Glomerular endothelial cell (primary cell): ENCODE results near the gene NOVA2. TPM values are rescaled to one million over a fixed set of nuclear protein-coding genes. Genes with fewer than 3 reads are reported as not detected.

Experiments
- DNase-seq: peaks from one replicate; pipeline ENCODE4 v3.0.0-alpha.2; 2011; ENCODE audit warnings: low read depth, low spot score; ENCODE audit errors: extremely low read depth
- total RNA-seq: library from RNA; depleted of rRNA; stranded (reverse); fragments of >200 nt; gene quantifications from 2 replicates; pipeline ENCODE4 v1.2.3, GENCODE V29; 2015

Gene NOVA2, protein sequence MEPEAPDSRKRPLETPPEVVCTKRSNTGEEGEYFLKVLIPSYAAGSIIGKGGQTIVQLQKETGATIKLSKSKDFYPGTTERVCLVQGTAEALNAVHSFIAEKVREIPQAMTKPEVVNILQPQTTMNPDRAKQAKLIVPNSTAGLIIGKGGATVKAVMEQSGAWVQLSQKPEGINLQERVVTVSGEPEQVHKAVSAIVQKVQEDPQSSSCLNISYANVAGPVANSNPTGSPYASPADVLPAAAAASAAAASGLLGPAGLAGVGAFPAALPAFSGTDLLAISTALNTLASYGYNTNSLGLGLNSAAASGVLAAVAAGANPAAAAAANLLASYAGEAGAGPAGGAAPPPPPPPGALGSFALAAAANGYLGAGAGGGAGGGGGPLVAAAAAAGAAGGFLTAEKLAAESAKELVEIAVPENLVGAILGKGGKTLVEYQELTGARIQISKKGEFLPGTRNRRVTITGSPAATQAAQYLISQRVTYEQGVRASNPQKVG
- total RNA-seq, result 11.8 and 23.2 TPM in 2 replicates

GRCh38 chr19:45973553-45974338, at the start of gene NOVA2:
Gene NOVA2 (minus strand): TSS chr19:45973865. CDS start chr19:45973351, 514 bp downstream.
- no peak for DNase-seq

DNA sequence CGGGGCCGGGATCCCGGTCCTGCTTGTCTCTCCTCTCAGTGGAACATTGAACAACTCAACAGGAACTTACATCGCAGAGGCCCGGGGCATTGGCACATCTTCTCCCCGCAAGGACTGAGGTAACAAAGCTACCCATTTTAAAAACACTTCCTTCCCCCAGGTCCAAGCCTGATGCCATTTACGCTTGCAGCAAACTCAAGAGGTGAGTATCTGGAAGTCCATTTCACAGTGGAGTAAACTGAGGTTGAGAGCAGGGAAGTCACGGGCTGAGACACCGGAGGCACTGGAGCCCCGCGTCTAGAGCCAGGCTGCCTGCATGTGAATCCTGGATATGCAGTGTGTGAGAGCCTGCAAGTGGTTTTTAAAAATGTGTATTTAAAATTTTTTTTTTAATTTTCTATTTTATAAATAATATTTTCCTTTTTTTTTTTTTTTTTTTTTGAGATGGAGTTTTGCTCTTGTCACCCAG, 49.7 kb upstream of the NOVA2 start:
- no peak for DNase-seq

- DNase-seq, result no peak
These were observed 49.0 kb upstream of the NOVA2 start, which contains the start of gene PGLYRP1 for GRCh38 chr19:46022431-46023310. Gene PGLYRP1 (minus strand): TSS chr19:46023053. CDS start chr19:46023021, 32 bp downstream.

DNA sequence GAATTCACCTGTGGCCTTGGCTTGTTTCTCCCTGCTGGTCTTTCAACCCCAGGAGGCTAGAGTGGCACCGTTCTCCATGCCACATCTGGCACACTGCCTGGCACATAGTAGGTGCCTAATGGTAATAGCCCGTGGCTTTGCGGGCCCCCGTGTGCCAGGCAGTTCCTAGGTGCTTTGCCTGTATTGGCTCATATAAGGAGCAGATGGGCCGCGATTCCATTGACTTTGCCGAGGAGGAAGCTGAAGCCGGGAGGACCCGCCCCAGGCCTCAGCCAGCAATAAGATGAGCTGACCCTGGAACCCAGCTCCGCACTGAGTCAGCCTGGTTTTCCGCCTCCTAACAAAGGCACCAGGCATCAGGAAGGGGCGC, 48.4 kb upstream of the NOVA2 start:
- no peak for DNase-seq

DNA sequence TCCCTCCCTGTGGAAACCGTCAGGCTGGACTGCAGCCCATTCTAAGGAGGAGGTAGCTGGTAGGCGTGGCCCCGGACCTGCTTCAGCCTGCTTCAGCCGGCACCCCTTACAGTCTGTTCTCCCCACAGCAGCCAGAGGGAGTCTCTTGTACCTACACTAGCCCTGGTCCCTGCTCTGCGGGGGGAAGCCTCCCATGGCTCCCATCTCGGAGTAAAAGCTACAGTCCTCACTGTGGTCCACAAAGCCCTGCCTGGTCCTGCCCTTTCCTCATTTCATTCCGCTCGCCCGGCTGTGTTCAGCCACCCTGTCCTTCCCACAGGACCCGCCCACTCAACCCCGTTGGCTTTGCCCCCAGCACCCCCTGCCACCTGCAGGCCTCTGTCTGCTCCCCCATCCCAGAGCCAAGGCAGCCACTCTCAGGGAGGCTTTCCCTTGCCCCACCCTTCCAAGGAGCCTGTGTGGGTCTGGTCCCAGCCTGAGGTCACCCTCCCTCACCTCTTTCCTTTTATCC, 47.9 kb upstream of the NOVA2 start:
- DNase-seq, result no peak

DNA sequence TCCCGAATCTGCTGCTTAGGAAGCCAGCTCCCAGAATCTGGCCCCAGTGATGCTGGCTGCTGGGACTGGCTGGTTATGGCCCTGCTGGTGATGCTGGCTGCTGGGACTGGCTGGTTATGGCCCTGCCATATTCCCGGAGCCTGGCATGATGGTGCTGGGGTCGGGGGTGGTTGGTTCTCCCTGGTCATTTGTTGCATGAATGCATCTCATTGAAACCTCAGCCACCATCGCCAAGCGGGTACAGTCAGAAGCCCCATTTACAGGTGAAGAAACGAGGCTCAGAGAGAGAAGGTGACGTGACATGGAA, 47.1 kb upstream of the NOVA2 start:
- no peak for DNase-seq

GRCh38 chr19:46019270-46019669, 45.6 kb upstream of the NOVA2 start:
- DNase-seq, result no peak

DNA sequence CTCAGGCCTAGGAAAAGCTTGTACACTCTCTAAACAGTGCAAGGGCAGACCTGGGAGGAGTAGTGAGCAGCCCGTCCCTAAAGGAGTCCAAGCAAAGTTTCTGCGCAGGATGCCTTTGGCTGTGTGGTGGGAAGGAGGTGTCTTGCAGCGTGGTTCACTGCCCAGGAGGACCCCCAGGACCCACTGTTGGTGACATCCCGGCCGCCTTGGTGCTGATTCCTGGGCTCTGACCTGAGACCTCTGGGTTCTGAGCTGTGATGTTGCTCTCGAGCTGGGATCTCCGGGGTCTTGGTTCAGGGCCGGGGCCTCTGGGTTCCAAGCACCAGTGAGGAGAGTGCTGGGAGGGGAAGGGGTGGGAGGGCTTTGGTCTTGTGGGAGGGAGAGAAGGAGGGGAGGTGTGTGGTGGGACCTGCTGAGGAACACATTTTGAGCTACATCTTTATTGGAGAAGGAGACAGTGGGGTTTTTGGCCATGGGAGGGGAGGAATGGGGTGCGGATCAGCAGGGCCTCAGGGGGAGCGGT, 45.1 kb upstream of the NOVA2 start:
- no peak for DNase-seq

- no peak for DNase-seq
These were observed 44.4 kb upstream of the NOVA2 start for GRCh38 chr19:46017874-46018675.

DNA sequence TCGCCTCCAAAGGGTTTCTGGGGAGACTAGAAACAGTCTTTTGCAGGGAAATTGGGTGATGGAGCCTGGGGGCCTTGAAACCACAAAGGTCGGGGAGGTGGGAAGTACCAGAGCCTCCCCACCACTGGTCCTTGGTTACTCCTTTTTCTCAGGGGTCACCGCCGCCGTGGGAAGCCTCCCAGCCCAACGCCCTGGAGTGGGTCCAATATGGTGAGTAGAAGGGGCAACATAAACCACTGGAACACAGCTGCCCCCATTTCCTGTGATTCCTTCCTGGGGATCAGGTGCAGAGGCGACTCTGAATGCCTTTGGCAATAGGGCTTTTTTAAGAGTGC, 43.4 kb upstream of the NOVA2 start:
- DNase-seq, result no peak

- DNase-seq, result no peak
These were observed 42.9 kb upstream of the NOVA2 start for GRCh38 chr19:46016426-46017094.

DNA sequence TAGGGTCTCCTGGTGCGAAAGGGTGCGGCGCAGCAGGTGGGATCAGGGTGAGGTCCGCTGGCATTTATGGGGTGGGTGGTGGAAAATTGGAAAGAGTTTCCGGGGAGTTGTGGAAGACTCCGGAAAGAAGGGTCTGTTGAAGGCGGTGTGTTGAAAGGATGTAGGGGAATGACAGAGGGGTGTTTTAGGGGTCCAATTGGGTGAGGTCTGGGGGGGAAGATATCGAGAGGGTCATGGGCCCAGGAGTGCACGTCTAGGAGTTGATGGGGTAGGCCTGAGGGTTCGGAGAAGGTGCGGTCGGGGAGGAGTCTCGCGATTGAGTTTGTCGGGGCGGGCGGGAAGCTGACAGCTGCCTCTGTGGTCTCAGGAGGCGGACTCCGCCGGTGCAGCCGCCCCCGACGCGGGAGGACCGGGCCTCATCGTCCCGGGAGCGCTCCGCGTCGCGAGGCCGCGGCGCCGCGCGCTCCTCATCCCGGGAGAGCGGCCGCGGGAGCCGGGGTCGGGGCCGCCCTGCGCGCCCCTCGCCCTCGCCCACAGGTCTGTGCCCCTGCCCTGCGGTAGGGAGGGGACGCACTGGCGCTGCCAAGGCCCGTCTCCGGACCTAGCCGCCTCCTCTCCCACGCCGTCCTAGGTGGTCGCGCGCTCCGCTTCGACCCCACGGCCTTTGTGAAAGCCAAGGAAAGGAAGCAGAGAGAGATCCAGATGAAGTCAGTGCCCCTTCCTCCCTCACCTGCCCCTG, 42.2 kb upstream of the NOVA2 start:
- no peak for DNase-seq

DNA sequence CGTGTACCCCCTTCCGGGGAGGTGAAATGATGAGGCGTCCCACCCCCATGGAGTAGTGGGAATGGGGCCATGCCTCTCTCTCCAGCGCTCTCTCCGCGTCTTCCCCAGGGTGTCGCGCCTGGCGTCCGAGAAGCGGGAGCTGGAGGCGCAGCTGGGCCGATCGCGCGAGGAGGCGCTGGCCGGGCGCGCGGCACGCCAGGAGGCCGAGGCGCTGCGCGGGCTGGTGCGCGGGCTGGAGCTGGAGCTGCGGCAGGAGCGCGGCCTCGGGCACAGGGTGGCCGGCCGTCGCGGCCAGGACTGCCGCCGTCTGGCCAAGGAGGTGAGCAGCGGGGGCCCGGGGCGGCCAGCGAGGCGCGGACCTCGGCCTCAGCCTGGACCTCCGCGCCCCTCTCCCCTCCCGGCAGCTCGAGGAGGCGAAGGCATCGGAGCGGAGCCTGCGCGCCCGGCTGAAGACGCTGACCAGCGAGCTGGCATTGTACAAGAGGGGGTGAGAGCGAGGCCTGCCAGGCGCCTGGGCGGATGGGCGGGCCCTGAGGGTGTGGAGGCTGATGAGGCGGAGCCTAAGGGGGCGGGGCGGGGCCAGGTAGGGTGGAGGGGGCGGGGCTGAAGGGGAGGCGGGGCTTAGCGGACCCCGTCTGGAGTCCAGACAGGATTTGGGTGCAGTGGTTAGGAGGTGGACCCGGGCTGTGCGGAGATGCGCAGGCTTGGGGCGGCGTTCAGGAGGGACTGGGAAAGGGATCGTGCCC, 41.4 kb upstream of the NOVA2 start:
- DNase-seq, result no peak

DNA sequence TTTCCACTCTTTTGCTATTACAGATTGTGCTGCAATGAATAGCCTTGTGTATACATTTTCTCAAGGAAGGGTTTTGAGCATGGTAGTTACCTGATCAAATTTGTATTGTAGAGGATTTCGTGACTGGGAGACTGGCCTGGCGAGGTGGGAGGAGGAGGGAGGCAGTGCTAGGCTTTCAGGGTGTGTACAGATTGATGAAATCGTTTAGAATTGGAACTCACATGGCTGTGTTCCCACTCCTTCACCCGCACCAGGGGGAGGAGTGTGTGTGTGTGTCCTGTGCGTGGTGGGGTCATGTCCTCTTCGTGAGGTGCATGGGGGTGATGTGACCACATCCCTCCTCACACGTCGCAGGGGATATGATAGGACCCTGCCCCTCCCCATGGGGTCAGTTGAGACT, 40.9 kb upstream of the NOVA2 start:
- no peak for DNase-seq

DNA sequence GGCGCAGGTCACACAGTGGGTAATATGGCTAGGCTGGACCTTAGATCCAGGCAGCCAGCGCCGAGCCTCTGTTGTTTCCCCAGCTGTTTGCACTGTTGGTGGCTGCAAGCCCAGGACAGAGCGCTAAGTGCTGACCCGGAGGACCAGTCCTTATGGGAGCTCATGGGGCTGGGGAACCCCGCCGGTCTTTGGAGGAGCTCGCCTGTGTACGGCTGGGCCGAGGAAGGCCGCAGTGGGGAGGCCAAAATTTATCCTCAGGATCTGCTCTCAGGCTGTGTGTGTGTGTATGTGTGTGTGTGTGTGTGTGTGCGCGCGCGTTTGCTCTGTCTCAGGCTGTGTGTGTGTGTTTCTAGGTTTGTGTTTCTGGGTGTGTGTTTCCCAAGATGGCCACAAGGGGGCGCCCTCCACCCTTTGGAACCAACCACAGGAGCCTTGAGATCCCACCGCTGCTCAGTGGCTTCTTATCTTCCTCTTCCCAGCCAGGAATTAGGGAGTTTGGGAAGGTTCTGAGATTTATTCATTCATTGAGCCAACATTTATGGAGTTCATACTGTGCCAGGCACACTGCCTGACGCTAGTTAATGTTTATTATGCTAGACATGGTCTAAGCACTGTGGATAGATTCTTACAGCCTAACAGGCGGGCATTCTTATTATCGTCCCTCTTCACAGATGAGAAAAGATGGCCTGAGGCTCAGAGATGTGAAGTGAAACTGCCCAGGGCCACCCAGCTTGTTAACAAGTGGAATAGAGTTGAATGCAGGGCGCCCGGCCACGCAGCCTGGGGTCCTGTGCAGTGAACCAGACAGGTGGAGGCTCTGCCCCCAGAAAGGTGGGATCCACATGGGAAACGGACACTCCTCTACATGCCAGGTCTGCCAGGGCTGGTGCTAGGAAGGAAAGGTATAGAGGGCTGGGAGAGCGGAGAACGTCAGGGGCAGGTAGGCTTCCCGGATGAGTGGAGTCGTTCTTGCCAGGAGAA, 36.2 kb upstream of the NOVA2 start:
- DNase-seq, result no peak

DNA sequence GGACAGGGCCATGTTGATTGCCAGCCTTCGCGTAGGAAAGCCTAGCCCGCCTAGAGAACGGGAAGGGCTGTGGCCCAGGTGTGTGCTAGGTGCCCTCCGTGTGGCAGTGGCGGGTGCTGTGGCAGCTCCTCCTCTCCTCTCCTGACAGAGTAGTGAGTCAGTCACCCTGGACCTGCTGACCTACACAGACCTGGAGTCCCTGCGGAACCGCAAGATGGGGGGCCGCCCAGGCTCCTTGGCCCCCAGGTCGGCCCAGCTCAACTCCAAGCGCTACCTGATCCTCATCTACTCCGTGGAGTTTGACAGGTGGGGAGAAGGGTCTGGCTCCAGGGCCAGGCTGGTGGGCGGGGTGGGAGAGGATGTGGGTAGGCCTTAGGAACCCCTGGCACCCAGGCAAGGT, 32.7 kb upstream of the NOVA2 start:
- no peak for DNase-seq
